SU-DHL-6 (cell line): Measurements from ENCODE around the gene ATG2A.

Experiments used
- H2AFZ ChIP-seq: fragments of 200-600 bp; sonication (generic); 2 replicates; pipeline ENCODE4 v1.6.1; 2014; ENCODE audit warnings: low read depth, mild to moderate bottlenecking, moderate library complexity, mixed read lengths, antibody characterized with exemption, low read length; ENCODE audit not compliant: severe bottlenecking
- H3F3A ChIP-seq: fragments of 200-600 bp; shearing (Covaris generic); 2 replicates; pipeline ENCODE4 v1.6.0; 2016; ENCODE audit warnings: antibody characterized with exemption, mild to moderate bottlenecking; ENCODE audit not compliant: insufficient read depth
- H3K27ac ChIP-seq: fragments of 200-600 bp; sonication (generic); 2 replicates; pipeline ENCODE4 v1.5.1; 2016; ENCODE audit warnings: low read depth, mild to moderate bottlenecking, low read length, moderate library complexity, mixed read lengths
- H3K27me3 ChIP-seq: fragments of 200-600 bp; sonication (generic), shearing (Covaris generic); 2 replicates; pipeline ENCODE4 v1.6.0; 2014; ENCODE audit warnings: mild to moderate bottlenecking, low read length
- H3K36me3 ChIP-seq: fragments of 200-600 bp; sonication (generic); 2 replicates; pipeline ENCODE4 v1.6.1; 2014; ENCODE audit warnings: mild to moderate bottlenecking, low read length, mixed read lengths
- H3K4me2 ChIP-seq: fragments of 300-600, 200-600 bp; shearing (Covaris generic), sonication (generic); 2 replicates; pipeline ENCODE4 v1.6.0; 2014; ENCODE audit warnings: low read length, low read depth, mild to moderate bottlenecking; ENCODE audit not compliant: poor library complexity, severe bottlenecking
- H3K4me3 ChIP-seq: fragments of 200-600 bp; sonication (generic); 2 replicates; pipeline ENCODE4 v1.5.1; 2014; ENCODE audit warnings: antibody characterized with exemption, low read length, mild to moderate bottlenecking, mixed read lengths; ENCODE audit not compliant: insufficient read depth, poor library complexity, severe bottlenecking
- H3K79me2 ChIP-seq: fragments of 200-600 bp; sonication (generic); 2 replicates; pipeline ENCODE4 v1.6.1; 2014; ENCODE audit warnings: mild to moderate bottlenecking, low read length, moderate library complexity; ENCODE audit not compliant: insufficient read depth
- H3K9ac ChIP-seq: fragments of 200-600 bp; sonication (generic); 2 replicates; pipeline ENCODE4 v1.7.0; 2014; ENCODE audit warnings: mild to moderate bottlenecking, low read length
- H3K9me2 ChIP-seq: fragments of 200-600 bp; sonication (generic); replicated peaks from 2 replicates; pipeline ENCODE4 v1.6.1; 2014; ENCODE audit warnings: low read length; ENCODE audit not compliant: insufficient read depth
- H3K9me3 ChIP-seq: fragments of 200-600 bp; sonication (generic); 2 replicates; pipeline ENCODE4 v1.6.1; 2014; ENCODE audit warnings: low read length, mixed read lengths; ENCODE audit not compliant: insufficient read depth
- H4K20me1 ChIP-seq: fragments of 200-600 bp; sonication (generic); 2 replicates; pipeline ENCODE4 v1.6.1; 2014; ENCODE audit warnings: low read depth, mild to moderate bottlenecking, antibody characterized with exemption, low read length, moderate library complexity, mixed read lengths
- CTCF ChIP-seq: fragments of 200-600 bp; sonication (generic); IDR thresholded peaks from one replicate; pipeline ENCODE4 v1.5.1; 2017; ENCODE audit warnings: antibody characterized with exemption, mild to moderate bottlenecking, low read length, moderate library complexity; ENCODE audit not compliant: insufficient read depth, poor library complexity, severe bottlenecking
- EZH2phosphoT487 ChIP-seq: fragments of 200-600 bp; sonication (generic), shearing (Covaris generic); conservative IDR thresholded peaks from 2 replicates; pipeline ENCODE4 v1.6.1; 2018; ENCODE audit warnings: mild to moderate bottlenecking, antibody characterized with exemption, low read length, moderate library complexity, mixed read lengths

ATG2A gene

GRCh38 chr11:64876229-64876750, 40.7 kb downstream of the ATG2A start:
- no peaks in the 10 kb centered on the region for H3K27me3 ChIP-seq
- no peaks in the 10 kb centered on the region for H3K36me3 ChIP-seq
- peak overlapping the region; percentile 82 for H3K27ac ChIP-seq
- peaks cover 67% of the 10 kb centered on the region for H3K79me2 ChIP-seq
- peaks cover 32% of the 10 kb centered on the region for H3F3A ChIP-seq
- peak overlapping the region; percentile 90 for H3K4me3 ChIP-seq
- peak overlapping the region; percentile 91 for H3K9ac ChIP-seq
- H2AFZ ChIP-seq = no peak overlapping the region
- no peaks in the 10 kb centered on the region; the same call in 1 of the 2 replicates for H4K20me1 ChIP-seq
- H3K4me2 ChIP-seq = peak overlapping the region; percentile 77
- no peak for TF ChIP-seq CTCF
- no peak for TF ChIP-seq EZH2phosphoT487
- H3K9me2 ChIP-seq = no peaks in the 10 kb centered on the region
- H3K9me3 ChIP-seq = no peaks in the 10 kb centered on the region

GRCh38 chr11:64875369-64876228, 41.4 kb downstream of the ATG2A start:
- Histone ChIP-seq H3K4me2 (peak overlapping the region; percentile 77), H3K4me3 (peak overlapping the region; percentile 90), H3K9ac (peak overlapping the region; percentile 91), H3K36me3 (no peaks in the 10 kb centered on the region), H4K20me1 (no peaks in the 10 kb centered on the region; the same call in 1 of the 2 replicates), H3K9me3 (no peaks in the 10 kb centered on the region), H3K79me2 (peaks cover 74% of the 10 kb centered on the region), H3K27ac (peak overlapping the region; percentile 82), H3K27me3 (no peaks in the 10 kb centered on the region), H2AFZ (no peak overlapping the region), H3K9me2 (no peaks in the 10 kb centered on the region), H3F3A (peaks cover 31% of the 10 kb centered on the region)
- TF ChIP-seq CTCF (no peak), EZH2phosphoT487 (no peak)

GRCh38 chr11:64874308-64875240, 42.4 kb downstream of the ATG2A start:
- no peak overlapping the region for H2AFZ ChIP-seq
- H3K9me2 ChIP-seq = no peaks in the 10 kb centered on the region
- H3K4me2 ChIP-seq = peak overlapping the region; percentile 77
- H3K36me3 ChIP-seq = no peaks in the 10 kb centered on the region
- peak overlapping the region; percentile 90 for H3K4me3 ChIP-seq
- peak overlapping the region; percentile 82 for H3K27ac ChIP-seq
- H3K9me3 ChIP-seq = no peaks in the 10 kb centered on the region
- H3F3A ChIP-seq = peaks cover 34% of the 10 kb centered on the region
- H3K79me2 ChIP-seq = peaks cover 83% of the 10 kb centered on the region
- no peak for TF ChIP-seq EZH2phosphoT487
- TF ChIP-seq CTCF = no peak
- H4K20me1 ChIP-seq = no peaks in the 10 kb centered on the region; the same call in 1 of the 2 replicates
- H3K9ac ChIP-seq = peak overlapping the region; percentile 91
- H3K27me3 ChIP-seq = no peaks in the 10 kb centered on the region
